Dedifferentiated amniotic fluid mesenchymal stem cell (primary cell): ENCODE data around the gene LONP2.
"Not testable (repeated sequence)": the region's sequence is repeated elsewhere in the genome, so short reads cannot be mapped to it uniquely, and the experiment has no call there.

Experiments used
- DNase-seq: peaks from one replicate; pipeline ENCODE4 v3.0.0-alpha.2; 2016; ENCODE audit errors: extremely low spot score

Gene LONP2

GRCh38 chr16:48366165-48367093 is 122.3 kb downstream of the LONP2 start:
- DNase-seq, result peak; percentile 94

GRCh38 chr16:48367441-48368049 is 123.4 kb downstream of the LONP2 start:
- DNase-seq, result no peak

GRCh38 chr16:48369765-48370164 is 125.7 kb downstream of the LONP2 start:
- no peak for DNase-seq

- DNase-seq, result no peak
Measured at GRCh38 chr16:48370229-48370628, 126.1 kb downstream of the LONP2 start.

GRCh38 chr16:48370668-48371392 is 126.7 kb downstream of the LONP2 start:
- DNase-seq, result not testable (repeated sequence)

- no peak for DNase-seq
Measured at GRCh38 chr16:48371393-48371780, 127.3 kb downstream of the LONP2 start.

- no peak for DNase-seq
Measured at GRCh38 chr16:48372744-48373143, 128.6 kb downstream of the LONP2 start.

GRCh38 chr16:48373258-48374029 is 129.3 kb downstream of the LONP2 start:
- no peak for DNase-seq

GRCh38 chr16:48374255-48374654 is 130.2 kb downstream of the LONP2 start:
- DNase-seq, result no peak

- not testable (repeated sequence) for DNase-seq
Measured at GRCh38 chr16:48377301-48377700, 133.2 kb downstream of the LONP2 start.

- DNase-seq, result no peak
Measured at GRCh38 chr16:48378276-48378675, 134.2 kb downstream of the LONP2 start.

- no peak for DNase-seq
Measured at GRCh38 chr16:48378836-48379235, 134.7 kb downstream of the LONP2 start.

- DNase-seq, result no peak
Measured at GRCh38 chr16:48381201-48381600, 137.1 kb downstream of the LONP2 start.

GRCh38 chr16:48382131-48382530 is 138.0 kb downstream of the LONP2 start:
- no peak for DNase-seq

- peak; percentile 54 for DNase-seq
Measured at GRCh38 chr16:48383009-48383876, 139.1 kb downstream of the LONP2 start.

- no peak for DNase-seq
Measured at GRCh38 chr16:48383877-48384519, 139.9 kb downstream of the LONP2 start.

- DNase-seq, result peak; percentile 36
Measured at GRCh38 chr16:48384520-48385252, 140.6 kb downstream of the LONP2 start.

GRCh38 chr16:48385253-48386150 is 141.4 kb downstream of the LONP2 start, which contains the start of gene SIAH1:
SIAH1 (minus strand) TSS chr16:48385413; CDS start chr16:48362428, 22,985 bp downstream.
- DNase-seq, result peak; percentile 70
